ENCODE data around the gene P2RX7.

- TF ChIP-seq POLR2A (IDR thresholded peaks at IDR 0.05) (no peak), CTCF (IDR thresholded peaks at IDR 0.05) (no peak)
Observed at GRCh38 chr12:121166356-121166755, 33.7 kb downstream of the P2RX7 start.

All from adrenal gland (tissue), 5 donors.